ENCODE measurements around the gene CHCHD3. TPM values are rescaled to one million over a fixed set of nuclear protein-coding genes. Genes with fewer than 3 reads are reported as not detected.
A peak's percentile ranks its signal among the peaks of the same experiment; 100 is the strongest.

Gene CHCHD3
- total RNA-seq, 2 donors from 2014 or later, result 29.8 to 33.0 TPM

DNA sequence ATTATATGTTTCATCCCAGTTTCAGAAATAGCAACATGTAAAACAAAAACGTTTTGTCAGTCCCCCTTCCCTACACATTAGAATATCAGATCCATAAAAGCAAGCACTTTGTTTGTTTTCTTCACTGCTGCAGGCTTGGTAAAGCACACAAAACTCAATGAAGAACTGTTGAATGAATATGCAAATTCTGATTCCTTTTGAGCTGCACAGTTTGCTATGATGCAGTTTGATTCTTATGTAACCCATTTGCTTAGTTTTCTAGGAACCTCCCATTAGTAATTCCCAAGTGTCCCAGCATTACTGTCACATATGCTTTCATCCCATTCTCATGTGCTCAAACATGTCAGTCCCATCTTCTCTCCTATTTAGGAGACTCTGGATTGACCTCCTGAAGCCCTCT, 26.1 kb upstream of the CHCHD3 start:
- ATAC-seq (no peak), DNase-seq (no peak)
- H3K9me3 ChIP-seq (ENCODE audit: control insufficient read depth, low read length, poor library complexity, severe bottlenecking), result no peaks in the 10 kb centered on the region
- H3K4me3 Mint-ChIP-seq, result no peak overlapping the region
- peaks cover 30% of the 10 kb centered on the region for H3K27me3 Mint-ChIP-seq
- no peak overlapping the region for H3K27ac Mint-ChIP-seq
- no peaks in the 10 kb centered on the region for H3K4me1 Mint-ChIP-seq
- peaks cover 2% of the 10 kb centered on the region for H3K36me3 Mint-ChIP-seq (ENCODE audit: low read depth)

DNA sequence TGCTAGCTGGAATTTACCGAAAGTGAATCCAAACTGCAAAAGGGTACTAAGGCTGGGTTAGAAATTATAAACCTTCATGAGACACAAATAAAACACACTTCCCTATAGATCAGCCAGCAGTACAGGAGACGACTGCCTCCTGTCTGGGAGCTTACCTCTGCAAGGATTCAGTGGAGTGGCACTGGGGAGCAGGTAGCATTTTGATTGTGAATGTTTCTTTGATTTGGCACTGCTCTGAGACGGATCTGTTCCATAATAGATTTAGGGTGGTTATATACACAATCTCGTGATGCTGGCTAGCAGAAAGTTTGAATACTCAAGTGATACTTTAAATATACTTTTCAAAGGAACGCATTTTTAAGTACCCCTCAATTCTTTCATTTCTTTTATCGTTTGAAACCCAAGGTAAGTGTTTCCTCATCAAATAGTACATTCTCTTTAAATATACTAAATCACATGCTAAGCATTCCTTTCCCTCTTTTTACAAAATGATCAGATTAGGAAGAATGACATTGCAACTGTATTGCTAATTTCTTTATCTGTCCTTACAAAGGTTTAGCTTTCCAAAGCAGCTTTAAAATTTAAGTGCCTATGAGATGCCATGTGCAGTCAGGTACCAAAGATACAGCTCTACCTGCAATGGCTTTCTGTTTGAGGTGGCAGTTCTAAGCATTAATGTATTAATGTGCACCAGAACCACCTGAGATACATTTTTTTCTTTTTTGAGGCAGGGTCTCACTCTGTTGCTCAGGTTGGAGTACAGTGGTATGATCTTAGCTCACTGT, 20.6 kb upstream of the CHCHD3 start:
- Mint-ChIP-seq H3K36me3 (ENCODE audit: low read depth) (peaks cover 2% of the 10 kb centered on the region), H3K4me3 (no peak overlapping the region), H3K27me3 (peaks cover 34% of the 10 kb centered on the region), H3K4me1 (no peaks in the 10 kb centered on the region), H3K27ac (no peak overlapping the region)
- H3K9me3 ChIP-seq (ENCODE audit: control insufficient read depth, low read length, poor library complexity, severe bottlenecking), result no peaks in the 10 kb centered on the region
- ATAC-seq (no peak), DNase-seq (no peak)

DNA sequence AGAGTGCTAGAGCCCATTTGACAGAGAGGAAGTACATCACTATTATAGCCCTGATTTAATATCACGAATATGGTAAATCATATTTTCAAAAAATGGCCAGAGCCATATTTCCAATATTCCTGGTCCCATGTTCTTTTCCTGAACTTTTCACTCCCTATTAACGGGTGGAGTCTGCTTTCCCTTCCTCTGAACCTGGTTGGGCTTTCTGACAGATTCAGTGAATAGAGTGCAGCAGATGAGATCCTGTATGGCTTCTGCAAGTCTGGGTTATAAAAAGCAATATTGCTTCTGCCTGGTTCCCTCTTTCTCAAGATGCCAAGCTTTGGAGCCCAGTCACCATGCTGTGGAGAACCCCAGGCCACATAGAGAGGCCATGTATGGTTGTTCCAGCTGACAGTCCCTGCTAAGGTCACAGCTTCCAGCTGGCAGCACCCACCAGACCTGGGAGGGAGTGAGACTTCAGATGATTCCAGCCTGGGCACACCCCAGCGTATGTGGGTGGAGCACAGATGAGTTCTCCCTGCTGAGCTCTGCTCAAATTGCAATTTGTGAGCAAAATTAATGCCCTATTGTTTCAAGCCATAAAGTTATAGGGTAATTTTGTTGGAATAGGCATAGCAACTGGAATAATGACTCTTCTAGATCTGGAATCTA, 17.9 kb upstream of the CHCHD3 start:
- Mint-ChIP-seq H3K27ac (no peak overlapping the region), H3K4me1 (no peaks in the 10 kb centered on the region), H3K4me3 (no peak overlapping the region), H3K36me3 (ENCODE audit: low read depth) (no peaks in the 10 kb centered on the region), H3K27me3 (peaks cover 35% of the 10 kb centered on the region)
- DNase-seq (no peak), ATAC-seq (no peak)
- no peaks in the 10 kb centered on the region for H3K9me3 ChIP-seq (ENCODE audit: control insufficient read depth, low read length, poor library complexity, severe bottlenecking)

DNA sequence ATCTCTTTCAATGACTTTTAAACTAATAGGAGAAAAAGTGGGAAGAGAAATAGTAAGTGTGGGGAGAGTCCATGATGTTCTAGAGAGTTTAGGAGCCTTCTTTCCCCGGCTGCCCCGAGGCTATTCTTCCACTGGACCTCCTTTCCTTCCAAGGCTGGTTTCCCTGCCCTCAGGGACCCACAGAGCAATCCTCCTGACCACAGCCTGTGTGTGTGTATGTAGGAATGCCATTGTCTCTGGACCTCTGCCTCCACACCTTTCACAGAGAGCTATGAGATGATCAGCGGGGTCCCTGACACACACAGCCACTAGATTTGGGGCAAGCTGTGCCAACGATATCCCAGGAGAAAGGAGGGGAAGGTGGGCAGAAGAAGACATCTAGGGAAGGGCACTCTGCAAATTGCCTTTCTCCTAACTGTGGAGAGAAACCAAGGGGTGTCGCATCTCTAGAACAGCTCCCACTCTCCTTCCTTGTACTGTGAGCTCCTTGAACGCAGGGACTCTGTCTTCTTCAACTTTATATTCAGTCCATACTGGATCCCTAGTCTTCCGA, 13.3 kb upstream of the CHCHD3 start:
- H3K36me3 Mint-ChIP-seq (ENCODE audit: low read depth), result no peaks in the 10 kb centered on the region
- no peaks in the 10 kb centered on the region for H3K4me1 Mint-ChIP-seq
- DNase-seq (no peak), ATAC-seq (no peak)
- H3K4me3 Mint-ChIP-seq, result no peak overlapping the region
- H3K27ac Mint-ChIP-seq, result no peak overlapping the region
- no peaks in the 10 kb centered on the region for H3K9me3 ChIP-seq (ENCODE audit: control insufficient read depth, low read length, poor library complexity, severe bottlenecking)
- peaks cover 22% of the 10 kb centered on the region for H3K27me3 Mint-ChIP-seq

DNA sequence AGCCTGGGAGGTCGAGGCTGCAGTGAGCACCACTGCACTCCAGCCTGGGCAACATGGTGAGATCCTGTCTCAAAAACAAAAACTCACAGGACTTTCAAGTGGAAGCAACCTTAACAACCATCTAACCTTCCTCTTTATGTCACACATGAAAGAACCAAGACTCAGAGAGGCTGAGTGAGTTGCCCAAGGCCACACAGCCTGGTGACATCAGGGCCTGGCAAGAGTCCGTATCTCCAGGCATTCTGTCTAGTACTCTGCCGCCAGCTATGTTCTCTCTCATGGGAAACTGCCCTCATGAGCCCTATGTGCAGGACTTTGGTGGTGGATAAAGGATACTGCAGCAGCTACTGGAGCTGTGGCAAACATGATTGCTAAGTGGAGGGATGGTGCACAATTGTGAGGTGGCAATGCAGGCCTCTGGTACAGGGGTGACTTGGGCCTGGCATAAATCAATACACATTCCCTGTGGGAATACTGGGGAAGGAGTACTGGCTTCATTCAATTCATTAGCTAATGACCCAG, 10.1 kb upstream of the CHCHD3 start:
- no peak for ATAC-seq

DNA sequence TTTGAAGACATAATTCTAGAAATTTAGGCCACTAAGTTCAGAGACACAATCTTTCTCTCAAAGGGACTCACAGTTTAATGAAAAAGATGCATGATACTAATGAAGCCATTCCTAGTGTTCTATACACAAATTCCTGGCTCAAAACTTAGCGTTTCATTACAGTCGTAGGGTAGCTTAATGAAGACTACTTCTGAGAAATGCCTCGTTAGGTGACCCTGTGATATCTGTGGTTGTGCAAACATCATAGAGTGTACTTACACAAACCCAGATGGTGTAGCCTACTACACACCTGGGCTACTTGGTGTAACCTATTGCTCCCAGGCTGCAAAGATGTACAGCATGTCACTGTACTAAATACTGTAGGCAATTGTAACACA, 488 bp upstream of the CHCHD3 start:
- Mint-ChIP-seq H3K27me3 (peaks cover 8% of the 10 kb centered on the region), H3K36me3 (ENCODE audit: low read depth) (no peaks in the 10 kb centered on the region), H3K4me1 (peaks cover 11% of the 10 kb centered on the region), H3K4me3 (peak overlapping the region; percentile 95), H3K27ac (peak overlapping the region; percentile 94)
- ATAC-seq (no peak), DNase-seq (no peak)
- H3K9me3 ChIP-seq (ENCODE audit: control insufficient read depth, low read length, poor library complexity, severe bottlenecking), result no peaks in the 10 kb centered on the region

More for the DNA sequence above, 10.1 kb upstream of the CHCHD3 start:
- H3K9me3 ChIP-seq (ENCODE audit: control insufficient read depth, low read length, poor library complexity, severe bottlenecking), result no peaks in the 10 kb centered on the region
- Mint-ChIP-seq H3K27me3 (peaks cover 23% of the 10 kb centered on the region), H3K4me3 (no peak overlapping the region), H3K4me1 (no peaks in the 10 kb centered on the region), H3K27ac (no peak overlapping the region), H3K36me3 (ENCODE audit: low read depth) (no peaks in the 10 kb centered on the region)
- DNase-seq, result no peak

DNA sequence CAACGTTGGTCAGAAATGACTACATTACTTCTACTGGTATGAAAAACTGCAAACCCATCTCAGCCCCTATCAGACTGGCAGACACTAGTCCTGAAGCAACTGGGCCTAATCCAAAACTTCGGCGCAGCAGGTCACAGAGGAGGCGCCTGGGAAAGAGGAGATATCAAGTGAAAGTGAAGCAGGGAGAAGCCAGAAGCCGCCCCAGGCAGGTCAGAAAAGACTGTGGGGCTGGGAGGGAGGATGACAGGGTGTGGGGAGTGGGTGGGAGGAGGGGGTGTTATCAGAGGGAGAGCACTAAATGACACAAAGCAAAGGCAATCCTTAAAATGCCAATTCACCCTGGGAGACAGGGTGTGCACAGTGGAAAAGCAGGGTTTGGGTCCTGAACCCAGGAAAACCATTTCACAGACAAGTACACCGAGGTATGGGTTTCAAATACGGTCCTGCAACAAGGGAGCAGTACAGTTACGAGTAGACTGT, 731 bp downstream of the CHCHD3 start:
- H3K9me3 ChIP-seq (ENCODE audit: control insufficient read depth, low read length, poor library complexity, severe bottlenecking), result no peaks in the 10 kb centered on the region
- Mint-ChIP-seq H3K36me3 (ENCODE audit: low read depth) (no peaks in the 10 kb centered on the region), H3K27me3 (peaks cover 2% of the 10 kb centered on the region), H3K4me3 (peak overlapping the region; percentile 95), H3K4me1 (peaks cover 15% of the 10 kb centered on the region), H3K27ac (peak overlapping the region; percentile 94)
- no peak for ATAC-seq
- DNase-seq, result no peak

DNA sequence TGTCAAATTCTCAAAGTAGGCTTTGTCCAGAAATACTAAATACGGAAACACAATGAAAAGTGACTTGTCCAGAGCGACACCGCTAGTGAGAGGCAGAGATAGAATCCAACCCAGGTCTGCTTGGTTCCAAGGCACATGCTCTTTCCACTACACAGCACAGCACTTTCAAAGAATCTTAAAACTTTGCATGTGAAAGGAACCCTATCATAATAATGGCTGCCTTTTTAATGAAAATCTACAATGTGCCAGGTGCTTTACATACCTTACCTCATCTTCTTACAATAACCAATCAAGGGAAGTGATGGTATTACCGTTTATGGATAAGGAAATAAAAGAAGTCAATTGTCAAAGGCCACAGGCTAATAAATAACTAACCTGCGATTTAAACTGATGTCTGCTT, 2.6 kb downstream of the CHCHD3 start:
- H3K27ac Mint-ChIP-seq, result peak overlapping the region; percentile 8
- no peaks in the 10 kb centered on the region for H3K27me3 Mint-ChIP-seq
- H3K36me3 Mint-ChIP-seq (ENCODE audit: low read depth), result peaks cover 4% of the 10 kb centered on the region
- no peaks in the 10 kb centered on the region for H3K9me3 ChIP-seq (ENCODE audit: control insufficient read depth, low read length, poor library complexity, severe bottlenecking)
- H3K4me3 Mint-ChIP-seq, result no peak overlapping the region
- peaks cover 23% of the 10 kb centered on the region for H3K4me1 Mint-ChIP-seq
- ATAC-seq (no peak), DNase-seq (no peak)

DNA sequence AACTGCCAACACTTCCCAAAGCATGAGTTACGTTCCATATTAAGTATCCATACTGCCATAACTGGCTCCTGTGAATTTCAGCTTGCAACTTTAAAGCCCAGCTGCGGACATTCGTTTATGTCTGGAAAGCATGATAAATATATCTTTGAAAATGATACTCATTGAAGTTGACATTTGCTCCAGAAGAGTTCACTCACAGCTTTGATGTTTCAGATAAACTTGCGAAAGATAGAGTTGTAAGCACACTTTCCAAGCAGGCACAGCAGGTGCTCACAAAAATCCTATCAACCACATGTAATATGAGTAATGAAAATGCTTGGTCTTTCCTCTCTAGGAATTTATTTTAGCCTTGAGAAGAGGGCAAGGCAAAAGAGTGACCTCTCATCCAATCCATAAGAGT, 4.5 kb downstream of the CHCHD3 start:
- ATAC-seq (no peak), DNase-seq (no peak)
- no peaks in the 10 kb centered on the region for H3K9me3 ChIP-seq (ENCODE audit: control insufficient read depth, low read length, poor library complexity, severe bottlenecking)
- peaks cover 33% of the 10 kb centered on the region for H3K4me1 Mint-ChIP-seq
- no peaks in the 10 kb centered on the region for H3K27me3 Mint-ChIP-seq
- H3K27ac Mint-ChIP-seq, result no peak overlapping the region
- H3K4me3 Mint-ChIP-seq, result no peak overlapping the region
- peaks cover 4% of the 10 kb centered on the region for H3K36me3 Mint-ChIP-seq (ENCODE audit: low read depth)

DNA sequence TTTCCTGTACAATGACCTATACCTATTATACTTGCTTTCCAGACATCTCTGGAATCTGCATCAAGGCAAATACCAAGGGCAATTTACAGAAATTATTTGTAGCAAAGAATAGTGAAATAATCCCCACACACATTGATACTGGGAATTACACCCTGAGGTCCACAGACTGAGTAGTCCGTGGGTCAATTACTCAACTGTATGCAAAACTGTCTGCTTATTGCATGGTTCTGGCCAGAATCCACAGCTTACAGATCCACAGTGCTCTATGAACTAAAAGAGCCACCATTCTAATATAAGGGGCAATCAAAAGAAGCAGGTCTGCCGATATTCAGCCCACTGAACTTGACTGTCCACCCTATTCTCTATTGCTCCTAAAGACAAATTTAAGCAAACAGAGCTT, 5.7 kb downstream of the CHCHD3 start:
- no peak overlapping the region for H3K4me3 Mint-ChIP-seq
- ATAC-seq (no peak), DNase-seq (no peak)
- H3K4me1 Mint-ChIP-seq, result peaks cover 38% of the 10 kb centered on the region
- H3K36me3 Mint-ChIP-seq (ENCODE audit: low read depth), result peaks cover 6% of the 10 kb centered on the region
- no peaks in the 10 kb centered on the region for H3K9me3 ChIP-seq (ENCODE audit: control insufficient read depth, low read length, poor library complexity, severe bottlenecking)
- no peaks in the 10 kb centered on the region for H3K27me3 Mint-ChIP-seq
- H3K27ac Mint-ChIP-seq, result no peak overlapping the region

DNA sequence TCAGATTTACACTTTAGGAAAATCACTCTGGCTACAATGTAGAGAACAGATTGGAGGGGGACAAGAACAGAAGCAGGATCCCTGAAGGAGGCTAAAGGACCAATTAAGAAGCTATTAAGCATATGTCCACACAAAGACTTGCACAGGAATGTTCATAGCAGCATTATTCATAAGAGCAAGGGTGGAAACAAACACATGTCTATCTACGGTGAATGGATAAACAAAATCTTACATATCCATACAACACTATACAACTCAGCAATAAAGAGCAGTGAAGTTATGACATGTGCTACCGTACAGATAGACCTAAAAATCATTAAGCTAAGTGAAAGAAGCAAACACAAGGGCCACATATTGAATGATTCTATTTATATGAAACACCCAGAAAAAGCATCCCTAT, 10.4 kb downstream of the CHCHD3 start:
- ATAC-seq, result no peak
- Mint-ChIP-seq H3K27ac (no peak overlapping the region), H3K4me1 (peaks cover 32% of the 10 kb centered on the region), H3K36me3 (ENCODE audit: low read depth) (peaks cover 16% of the 10 kb centered on the region), H3K27me3 (no peaks in the 10 kb centered on the region), H3K4me3 (no peak overlapping the region)
- DNase-seq, result no peak
- H3K9me3 ChIP-seq (ENCODE audit: control insufficient read depth, low read length, poor library complexity, severe bottlenecking), result no peaks in the 10 kb centered on the region

DNA sequence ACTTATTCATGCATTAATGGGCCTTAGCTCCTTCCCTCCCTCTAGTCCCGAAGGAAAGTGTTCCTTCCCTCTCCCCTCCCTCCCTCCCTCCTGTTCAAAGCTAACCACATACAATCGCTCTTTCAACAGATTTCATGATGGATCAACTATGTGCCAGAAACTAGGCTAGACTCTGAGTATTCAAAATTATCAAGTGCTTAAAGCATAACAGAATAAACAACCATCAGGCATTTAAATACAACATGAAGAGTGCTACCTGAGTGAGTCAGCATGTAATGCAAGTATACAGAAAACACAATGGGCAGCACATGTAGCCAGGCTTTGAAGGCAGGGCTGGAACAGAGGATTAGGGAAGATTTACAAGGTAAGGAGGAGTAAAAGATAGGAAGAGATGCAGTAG, 11.3 kb downstream of the CHCHD3 start:
- H3K27me3 Mint-ChIP-seq, result no peaks in the 10 kb centered on the region
- peaks cover 29% of the 10 kb centered on the region for H3K4me1 Mint-ChIP-seq
- no peak for DNase-seq
- no peak overlapping the region for H3K27ac Mint-ChIP-seq
- no peak for ATAC-seq
- no peaks in the 10 kb centered on the region for H3K9me3 ChIP-seq (ENCODE audit: control insufficient read depth, low read length, poor library complexity, severe bottlenecking)
- H3K4me3 Mint-ChIP-seq, result no peak overlapping the region
- H3K36me3 Mint-ChIP-seq (ENCODE audit: low read depth), result peaks cover 16% of the 10 kb centered on the region

DNA sequence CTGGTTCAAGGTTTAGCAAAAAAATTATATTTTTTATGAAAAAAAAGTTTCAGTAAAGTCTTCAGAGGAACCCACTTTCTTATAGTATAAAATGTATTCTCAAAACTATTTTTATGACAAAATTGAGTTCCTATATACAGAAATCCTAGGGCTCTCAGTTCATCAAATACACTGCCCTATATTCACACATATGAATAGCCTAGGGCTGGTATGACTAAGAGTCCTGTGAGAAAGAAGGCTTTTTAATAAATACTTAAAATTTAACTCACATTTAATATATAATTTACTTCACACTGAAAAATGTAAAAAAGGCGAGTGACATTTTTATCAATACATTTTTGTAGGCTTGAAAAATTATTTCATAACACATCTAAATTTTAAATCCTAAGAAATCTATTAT, 16.6 kb downstream of the CHCHD3 start:
- peaks cover 12% of the 10 kb centered on the region for H3K36me3 Mint-ChIP-seq (ENCODE audit: low read depth)
- H3K9me3 ChIP-seq (ENCODE audit: control insufficient read depth, low read length, poor library complexity, severe bottlenecking), result no peaks in the 10 kb centered on the region
- H3K27me3 Mint-ChIP-seq, result no peaks in the 10 kb centered on the region
- ATAC-seq (no peak), DNase-seq (no peak)
- no peak overlapping the region for H3K27ac Mint-ChIP-seq
- H3K4me3 Mint-ChIP-seq, result no peak overlapping the region
- H3K4me1 Mint-ChIP-seq, result peaks cover 16% of the 10 kb centered on the region
